Endothelial cell of umbilical vein (primary cell): ENCODE data around the gene ZCCHC14. TPM values are rescaled to one million over a fixed set of nuclear protein-coding genes. Genes with fewer than 3 reads are reported as not detected.

ENCODE experiments used
- BruUV-seq: library from RNA; stranded (reverse); fragments of 400-500 nt; replicated peaks from 2 replicates; lab custom pipeline; 2021; lab: Mats Ljungman, UMichigan
- CTCF ChIA-PET: fragments of 300-600, 350-600 bp; sonication (Branson Sonifier 250); formaldehyde crosslinking; loops from one replicate; lab custom pipeline; 2021; ENCODE audit warnings: antibody characterized with exemption, inconsistent platforms; lab: Charles Lee
- POLR2A ChIA-PET: fragments of 300-600, 350-600 bp; sonication (Branson Sonifier 250); formaldehyde crosslinking; loops from one replicate; lab custom pipeline; 2021; ENCODE audit warnings: antibody characterized with exemption, inconsistent platforms; lab: Charles Lee
- DNase-seq: peaks from one replicate; pipeline ENCODE4 v3.0.0-alpha.2; 2011; ENCODE audit warnings: low read depth, low spot score
- FAIRE-seq: peaks from 2 replicates; lab custom pipeline; 2011; peaks lifted over from hg19 to GRCh38; lab: Jason Lieb, UNC
- H2AFZ ChIP-seq: 2 replicates; pipeline ENCODE4 v1.6.0; 2012; ENCODE audit warnings: low read depth, low read length, control low read depth, inconsistent platforms
- H3K27ac ChIP-seq: 2 replicates; pipeline ENCODE4 v1.5.1; 2011; ENCODE audit warnings: low read depth, mild to moderate bottlenecking, control low read depth, low read length, moderate library complexity; ENCODE audit not compliant: insufficient read depth
- H3K27me3 ChIP-seq, 2 experiments: 2 replicates each; pipeline versions ENCODE4 v1.6.0 to v1.6.1; 2011; ENCODE audit warnings: low read length in 2 of 2, mixed read lengths in 1 of 2; ENCODE audit not compliant: control insufficient read depth in 2 of 2, insufficient read depth in 2 of 2
- H3K36me3 ChIP-seq, 2 experiments: 2 replicates in 1 of 2; 3 replicates in 1 of 2; pipeline ENCODE4 v1.5.1; 2011; ENCODE audit warnings: low read length in 2 of 2, mild to moderate bottlenecking in 1 of 2, moderate library complexity in 1 of 2; ENCODE audit not compliant: control insufficient read depth in 2 of 2, insufficient read depth in 2 of 2; ENCODE audit errors: extremely low read depth in 1 of 2
- H3K4me1 ChIP-seq: 3 replicates; pipeline ENCODE4 v1.5.1; 2011; ENCODE audit warnings: mild to moderate bottlenecking, low read length; ENCODE audit not compliant: control insufficient read depth, insufficient read depth; ENCODE audit errors: extremely low read depth
- H3K4me2 ChIP-seq: 2 replicates; pipeline ENCODE4 v1.6.1; 2011; ENCODE audit warnings: low read length, control low read depth, mixed read lengths; ENCODE audit not compliant: insufficient read depth
- H3K4me3 ChIP-seq, 3 experiments: fragments of 200-600 bp in 1 of 3; sonication (generic), shearing (Covaris generic) in 1 of 3; replicated peaks in 1 of 3; 2 replicates each; pipeline ENCODE4 v1.5.1; 2011 to 2016; ENCODE audit warnings: control low read depth in 3 of 3, low read length in 3 of 3, mild to moderate bottlenecking in 2 of 3, inconsistent platforms in 1 of 3, low read depth in 1 of 3, moderate library complexity in 1 of 3; ENCODE audit not compliant: insufficient read depth in 1 of 3
- H3K79me2 ChIP-seq: 2 replicates; pipeline ENCODE4 v1.6.0; 2012; ENCODE audit warnings: low read length, inconsistent platforms; ENCODE audit not compliant: control insufficient read depth, insufficient read depth
- H3K9ac ChIP-seq: replicated peaks from 2 replicates; pipeline ENCODE3; 2011; ENCODE audit warnings: low read length, control low read depth; ENCODE audit not compliant: insufficient read depth; ENCODE audit errors: extremely low read depth
- H3K9me1 ChIP-seq: replicated peaks from 3 replicates; pipeline ENCODE4 v1.6.0; 2011; ENCODE audit warnings: mild to moderate bottlenecking, low read length; ENCODE audit not compliant: control insufficient read depth, insufficient read depth; ENCODE audit errors: extremely low read depth
- H3K9me3 ChIP-seq: replicated peaks from 2 replicates; pipeline ENCODE4 v1.5.1; 2012; ENCODE audit warnings: low read length, inconsistent platforms; ENCODE audit not compliant: control insufficient read depth, insufficient read depth
- H4K20me1 ChIP-seq: replicated peaks from 2 replicates; pipeline ENCODE3; 2011; ENCODE audit warnings: mild to moderate bottlenecking, low read length; ENCODE audit not compliant: control insufficient read depth, insufficient read depth; ENCODE audit errors: extremely low read depth
- EZH2 ChIP-seq: IDR thresholded peaks from 2 replicates; pipeline ENCODE4 v1.6.1; 2012; ENCODE audit warnings: borderline replicate concordance, low read depth, mild to moderate bottlenecking, moderate library complexity, low read length, inconsistent platforms; ENCODE audit not compliant: severe bottlenecking
- FOS ChIP-seq: IDR thresholded peaks from 2 replicates; pipeline ENCODE4 v1.6.1; 2011; ENCODE audit warnings: mild to moderate bottlenecking, low read length, moderate library complexity, borderline replicate concordance; ENCODE audit not compliant: insufficient read depth
- GATA2 ChIP-seq: IDR thresholded peaks from 2 replicates; pipeline ENCODE4 v1.7.0; 2011; ENCODE audit warnings: low read depth, mild to moderate bottlenecking, moderate library complexity, mixed read lengths, low read length; ENCODE audit not compliant: insufficient read length, insufficient read depth
- JUN ChIP-seq: IDR thresholded peaks from 2 replicates; pipeline ENCODE4 v1.6.1; 2011; ENCODE audit warnings: borderline replicate concordance, low read depth; ENCODE audit not compliant: insufficient read length, insufficient read depth
- MYC ChIP-seq: IDR thresholded peaks from one replicate; pipeline ENCODE4 v1.6.1; 2011; ENCODE audit warnings: mild to moderate bottlenecking, low read depth, low read length
- POLR2A ChIP-seq: IDR thresholded peaks from 2 replicates; pipeline ENCODE4 v1.6.1; 2012; ENCODE audit warnings: low read depth, mild to moderate bottlenecking, control low read depth, low read length
- POLR2AphosphoS5 ChIP-seq: IDR thresholded peaks from 2 replicates; pipeline ENCODE4 v1.6.1; 2012; ENCODE audit warnings: low read depth, mild to moderate bottlenecking, control low read depth, low read length, moderate library complexity; ENCODE audit not compliant: insufficient read depth
- dilution Hi-C: fragments of 300-500 bp; cut with MboI; formaldehyde crosslinking; loops from one replicate; pipeline ENCODE4 v1.15.0; 2019; ENCODE audit warnings: low sequenced_read_pairs; ENCODE audit not compliant: extremely low pct_ligation_motif_present
- intact Hi-C: fragments of 100-400 bp; cut with micrococcal nuclease; formaldehyde crosslinking; loops from one replicate; pipeline ENCODE4 v1.10.0; 2022
- polyA plus RNA-seq, 4 experiments: library from polyadenylated mRNA; depleted of rRNA in 3 of 4; stranded (reverse) in 3 of 4; unstranded in 1 of 4; fragments of >200 nt; gene quantifications; 2 replicates each; pipeline versions ENCODE4 v1.2.1 to v1.2.3, GENCODE V29; 2011 to 2012; ENCODE audit warnings: missing spikeins in 1 of 4
- total RNA-seq: library from RNA; stranded (reverse); gene quantifications from 2 replicates; pipeline ENCODE4 v1.2.3, GENCODE V29; 2021
- TF ChIP-seq, protein P1 (sequence below): IDR thresholded peaks from 2 replicates; pipeline ENCODE4 v1.6.1; 2011; ENCODE audit not compliant: insufficient read depth, insufficient read length
- TF ChIP-seq, protein P2 (sequence below), 2 donors: IDR thresholded peaks; 1 replicate in 1 of 2; 2 replicates in 1 of 2; pipeline ENCODE4 v1.5.1; 2011; ENCODE audit warnings: low read length in 2 of 2, mild to moderate bottlenecking in 2 of 2, moderate library complexity in 2 of 2, control low read depth in 1 of 2, inconsistent platforms in 1 of 2, low read depth in 1 of 2; ENCODE audit not compliant: insufficient read depth in 1 of 2; ENCODE audit errors: extremely low read depth in 1 of 2

The ZCCHC14 gene
- total and polyA plus RNA-seq, 2 donors (not counting 3 experiments of a cell fraction or from before 2014, with no cell fraction given): 9.5 to 30.9 TPM

DNA sequence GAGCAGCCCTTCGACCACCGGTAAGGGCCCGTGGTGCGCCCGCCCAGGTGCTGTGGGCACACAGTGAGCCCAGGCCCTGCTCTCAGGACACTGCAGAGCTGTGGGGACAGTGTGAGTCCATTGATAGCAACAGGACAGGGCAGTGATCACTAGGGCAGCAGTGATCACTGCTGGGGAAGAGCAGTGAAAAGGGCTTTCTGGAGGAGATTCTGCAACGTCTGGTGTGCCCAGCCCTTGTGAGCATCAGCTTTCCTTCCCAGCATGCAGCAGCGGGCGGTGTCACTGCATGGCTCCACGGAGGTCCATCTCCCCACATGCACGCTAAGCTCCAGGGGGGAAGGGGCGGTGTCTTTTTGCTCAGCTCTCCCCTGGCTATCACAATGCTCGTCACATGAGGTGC lies 68.6 kb downstream of the ZCCHC14 start:
- H4K20me1 ChIP-seq: no peaks in the 10 kb centered on the region
- intact Hi-C loops: no loop called here
- H3K4me3 ChIP-seq: no peak overlapping the region
- H3K9me1 ChIP-seq: no peaks in the 10 kb centered on the region
- DNase-seq (no peak), FAIRE-seq (no peak)
- CTCF ChIA-PET: interaction anchor here (0.8 to 2.1 kb wide), 4 partner anchors 12 to 147 kb away, joined by 3 to 7 read pairs (median 4); no protein-coding TSS in a partner anchor
- dilution Hi-C loops: no loop called here
- no peak for TF ChIP-seq POLR2A
- no peak for TF ChIP-seq EZH2
- no peak for TF ChIP-seq JUN
- TF ChIP-seq FOS: no peak
- TF ChIP-seq MYC: no peak
- TF ChIP-seq, protein P1, sequence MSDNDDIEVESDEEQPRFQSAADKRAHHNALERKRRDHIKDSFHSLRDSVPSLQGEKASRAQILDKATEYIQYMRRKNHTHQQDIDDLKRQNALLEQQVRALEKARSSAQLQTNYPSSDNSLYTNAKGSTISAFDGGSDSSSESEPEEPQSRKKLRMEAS: no peak
- no peak for TF ChIP-seq GATA2
- TF ChIP-seq POLR2AphosphoS5: no peak
- TF ChIP-seq, protein P2, sequence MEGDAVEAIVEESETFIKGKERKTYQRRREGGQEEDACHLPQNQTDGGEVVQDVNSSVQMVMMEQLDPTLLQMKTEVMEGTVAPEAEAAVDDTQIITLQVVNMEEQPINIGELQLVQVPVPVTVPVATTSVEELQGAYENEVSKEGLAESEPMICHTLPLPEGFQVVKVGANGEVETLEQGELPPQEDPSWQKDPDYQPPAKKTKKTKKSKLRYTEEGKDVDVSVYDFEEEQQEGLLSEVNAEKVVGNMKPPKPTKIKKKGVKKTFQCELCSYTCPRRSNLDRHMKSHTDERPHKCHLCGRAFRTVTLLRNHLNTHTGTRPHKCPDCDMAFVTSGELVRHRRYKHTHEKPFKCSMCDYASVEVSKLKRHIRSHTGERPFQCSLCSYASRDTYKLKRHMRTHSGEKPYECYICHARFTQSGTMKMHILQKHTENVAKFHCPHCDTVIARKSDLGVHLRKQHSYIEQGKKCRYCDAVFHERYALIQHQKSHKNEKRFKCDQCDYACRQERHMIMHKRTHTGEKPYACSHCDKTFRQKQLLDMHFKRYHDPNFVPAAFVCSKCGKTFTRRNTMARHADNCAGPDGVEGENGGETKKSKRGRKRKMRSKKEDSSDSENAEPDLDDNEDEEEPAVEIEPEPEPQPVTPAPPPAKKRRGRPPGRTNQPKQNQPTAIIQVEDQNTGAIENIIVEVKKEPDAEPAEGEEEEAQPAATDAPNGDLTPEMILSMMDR (IDR thresholded peaks at IDR 0.05; ENCODE audit: extremely low read depth in 1 of 2, insufficient read depth in 1 of 2, low read depth in 1 of 2, low read length in 2 of 2): no peak
- no peaks in the 10 kb centered on the region for H3K79me2 ChIP-seq
- H2AFZ ChIP-seq: no peak overlapping the region
- H3K4me1 ChIP-seq: no peaks in the 10 kb centered on the region
- no peaks in the 10 kb centered on the region for H3K9me3 ChIP-seq
- no peak overlapping the region for H3K9ac ChIP-seq
- no TSS peak for BruUV-seq
- H3K27ac ChIP-seq: no peak overlapping the region
- no peaks in the 10 kb centered on the region for H3K27me3 ChIP-seq
- peaks cover 3 to 31% of the 10 kb centered on the region in 2 experiments for H3K36me3 ChIP-seq
- no peak overlapping the region for H3K4me2 ChIP-seq
- POLR2A ChIA-PET: no interaction called here
